ENCODE data around the gene MKLN1.

GRCh38 chr7:131533566-131534561 lies 206.2 kb downstream of the MKLN1 start:
- TF ChIP-seq, protein P1, sequence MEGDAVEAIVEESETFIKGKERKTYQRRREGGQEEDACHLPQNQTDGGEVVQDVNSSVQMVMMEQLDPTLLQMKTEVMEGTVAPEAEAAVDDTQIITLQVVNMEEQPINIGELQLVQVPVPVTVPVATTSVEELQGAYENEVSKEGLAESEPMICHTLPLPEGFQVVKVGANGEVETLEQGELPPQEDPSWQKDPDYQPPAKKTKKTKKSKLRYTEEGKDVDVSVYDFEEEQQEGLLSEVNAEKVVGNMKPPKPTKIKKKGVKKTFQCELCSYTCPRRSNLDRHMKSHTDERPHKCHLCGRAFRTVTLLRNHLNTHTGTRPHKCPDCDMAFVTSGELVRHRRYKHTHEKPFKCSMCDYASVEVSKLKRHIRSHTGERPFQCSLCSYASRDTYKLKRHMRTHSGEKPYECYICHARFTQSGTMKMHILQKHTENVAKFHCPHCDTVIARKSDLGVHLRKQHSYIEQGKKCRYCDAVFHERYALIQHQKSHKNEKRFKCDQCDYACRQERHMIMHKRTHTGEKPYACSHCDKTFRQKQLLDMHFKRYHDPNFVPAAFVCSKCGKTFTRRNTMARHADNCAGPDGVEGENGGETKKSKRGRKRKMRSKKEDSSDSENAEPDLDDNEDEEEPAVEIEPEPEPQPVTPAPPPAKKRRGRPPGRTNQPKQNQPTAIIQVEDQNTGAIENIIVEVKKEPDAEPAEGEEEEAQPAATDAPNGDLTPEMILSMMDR (IDR thresholded peaks at IDR 0.05) = no peak
- TF ChIP-seq POLR2A (IDR thresholded peaks at IDR 0.05) = no peak

Data from Peyer's patch (tissue), 4 donors.